GM23338 (cell line): ENCODE data around the gene GRID1. TPM values are rescaled to one million over a fixed set of nuclear protein-coding genes. Genes with fewer than 3 reads are reported as not detected.

Experiments
- ATAC-seq: fragments of 200-7000 bp; cut with Tn5 transposase; 3 replicates; pipeline ENCODE4 v1.9.1; 2020
- DNase-seq: peaks from one replicate; pipeline ENCODE4 v3.0.0-alpha.2; 2015; ENCODE audit warnings: low spot score
- H2AFZ ChIP-seq: fragments of 200-600 bp; sonication (generic); 2 replicates; pipeline ENCODE4 v1.8.0; 2016; ENCODE audit warnings: antibody characterized with exemption, mild to moderate bottlenecking, moderate library complexity
- H3F3A ChIP-seq: fragments of 200-600 bp; sonication (generic); replicated peaks from 2 replicates; pipeline ENCODE4 v1.8.0; 2017; ENCODE audit warnings: antibody characterized with exemption, mixed run types, low read depth
- H3K27ac ChIP-seq: fragments of 200-600 bp; sonication (generic); 2 replicates; pipeline ENCODE4 v1.6.1; 2016; ENCODE audit warnings: low read depth
- H3K27me3 ChIP-seq: fragments of 200-600 bp; sonication (generic); 2 replicates; pipeline ENCODE4 v1.8.0; 2016; ENCODE audit warnings: mild to moderate bottlenecking, mixed run types, moderate library complexity; ENCODE audit not compliant: insufficient read depth
- H3K36me3 ChIP-seq: fragments of 200-600 bp; sonication (generic); 2 replicates; pipeline ENCODE4 v1.8.0; 2016; ENCODE audit warnings: mild to moderate bottlenecking; ENCODE audit not compliant: insufficient read depth
- H3K4me1 ChIP-seq: fragments of 200-600 bp; sonication (generic); 2 replicates; pipeline ENCODE4 v1.8.0; 2016; ENCODE audit warnings: mild to moderate bottlenecking, moderate library complexity; ENCODE audit not compliant: insufficient read depth
- H3K4me2 ChIP-seq: fragments of 200-600 bp; sonication (generic); 2 replicates; pipeline ENCODE4 v1.7.1; 2017; ENCODE audit warnings: mixed run types
- H3K4me3 ChIP-seq: fragments of 200-600 bp; sonication (generic); 2 replicates; pipeline ENCODE4 v1.6.1; 2016; ENCODE audit warnings: mixed run types
- H3K79me2 ChIP-seq: fragments of 200-600 bp; sonication (generic); replicated peaks from 2 replicates; pipeline ENCODE4 v1.8.0; 2017; ENCODE audit warnings: mild to moderate bottlenecking; ENCODE audit not compliant: insufficient read depth
- H3K9me2 ChIP-seq: fragments of 200-600 bp; sonication (generic); 2 replicates; pipeline ENCODE4 v1.8.0; 2017; ENCODE audit not compliant: insufficient read depth
- H4K20me1 ChIP-seq: fragments of 200-600 bp; sonication (generic); replicated peaks from 2 replicates; pipeline ENCODE4 v1.8.0; 2017; ENCODE audit warnings: mild to moderate bottlenecking; ENCODE audit not compliant: insufficient read depth
- H3K27ac Mint-ChIP-seq: 2 replicates; pipeline ENCODE4 v1.8.0; 2020; ENCODE audit warnings: inconsistent platforms, mild to moderate bottlenecking, moderate library complexity, mixed read lengths
- H3K27me3 Mint-ChIP-seq: 3 replicates; pipeline ENCODE4 v1.8.0; 2022; ENCODE audit warnings: low read depth, mild to moderate bottlenecking, moderate library complexity, mixed read lengths, inconsistent platforms; ENCODE audit not compliant: insufficient read depth, poor library complexity
- H3K36me3 Mint-ChIP-seq: 3 replicates; pipeline ENCODE4 v1.8.0; 2021; ENCODE audit warnings: low read depth, mild to moderate bottlenecking, inconsistent platforms, moderate library complexity, mixed read lengths
- H3K4me1 Mint-ChIP-seq: 3 replicates; pipeline ENCODE4 v1.8.0; 2020; ENCODE audit warnings: mild to moderate bottlenecking, inconsistent platforms, mixed read lengths
- H3K4me3 Mint-ChIP-seq: 3 replicates; pipeline ENCODE4 v1.8.0; 2021; ENCODE audit warnings: moderate library complexity, mild to moderate bottlenecking, inconsistent platforms, mixed read lengths
- H3K9me3 Mint-ChIP-seq: 3 replicates; pipeline ENCODE4 v1.8.0; 2020; ENCODE audit warnings: moderate library complexity, mild to moderate bottlenecking, inconsistent platforms, mixed read lengths
- EZH2 ChIP-seq: fragments of 200-600 bp; sonication (generic); IDR thresholded peaks from one replicate; pipeline ENCODE4 v1.8.0; 2017; ENCODE audit warnings: antibody characterized with exemption, mild to moderate bottlenecking, low read depth; ENCODE audit not compliant: unreplicated experiment
- EZH2phosphoT487 ChIP-seq: fragments of 200-600 bp; sonication (generic); IDR thresholded peaks from one replicate; pipeline ENCODE4 v1.8.1; 2018; ENCODE audit warnings: antibody characterized with exemption; ENCODE audit not compliant: unreplicated experiment
- NANOG ChIP-seq: IDR thresholded peaks from 2 replicates; pipeline ENCODE4 v1.6.1; 2016; ENCODE audit warnings: antibody characterized with exemption, borderline replicate concordance
- STAT1 ChIP-seq: IDR thresholded peaks from one replicate; pipeline ENCODE4 v1.6.1; 2016; ENCODE audit warnings: antibody characterized with exemption; ENCODE audit not compliant: unreplicated experiment
- ZNF331 ChIP-seq: fragments of 250-450 bp; sonication (Bioruptor Pico); IDR thresholded peaks from 2 replicates; pipeline ENCODE4 v1.5.0; 2020; ENCODE audit warnings: low read depth, mild to moderate bottlenecking, moderate library complexity
- ZNF462 ChIP-seq: fragments of 250-450 bp; sonication (Bioruptor Pico); IDR thresholded peaks from 2 replicates; pipeline ENCODE4 v1.5.0; 2020; ENCODE audit warnings: mild to moderate bottlenecking, moderate library complexity
- polyA plus RNA-seq: library from polyadenylated mRNA; unstranded; fragments of >200 nt; fragmentation: Nextera tagmentation; extraction: Ambion mirVana; gene quantifications from 2 replicates; pipeline ENCODE4 v1.2.1, GENCODE V29; 2016
- total RNA-seq: library from RNA; depleted of rRNA; stranded (reverse); fragments of >200 nt; shearing (Covaris generic); gene quantifications from 2 replicates; pipeline ENCODE4 v1.2.3, GENCODE V29; 2014
- TF ChIP-seq, protein P1 (sequence below): IDR thresholded peaks from 2 replicates; pipeline ENCODE4 v1.6.1; 2016; ENCODE audit warnings: antibody characterized with exemption

GRID1 gene
- total and polyA plus RNA-seq, 2 experiments from 2014 or later: 0.14 to 0.15 TPM

- TF ChIP-seq EZH2phosphoT487 (no peak), NANOG (no peak), STAT1 (no peak)
- TF ChIP-seq, protein P1, sequence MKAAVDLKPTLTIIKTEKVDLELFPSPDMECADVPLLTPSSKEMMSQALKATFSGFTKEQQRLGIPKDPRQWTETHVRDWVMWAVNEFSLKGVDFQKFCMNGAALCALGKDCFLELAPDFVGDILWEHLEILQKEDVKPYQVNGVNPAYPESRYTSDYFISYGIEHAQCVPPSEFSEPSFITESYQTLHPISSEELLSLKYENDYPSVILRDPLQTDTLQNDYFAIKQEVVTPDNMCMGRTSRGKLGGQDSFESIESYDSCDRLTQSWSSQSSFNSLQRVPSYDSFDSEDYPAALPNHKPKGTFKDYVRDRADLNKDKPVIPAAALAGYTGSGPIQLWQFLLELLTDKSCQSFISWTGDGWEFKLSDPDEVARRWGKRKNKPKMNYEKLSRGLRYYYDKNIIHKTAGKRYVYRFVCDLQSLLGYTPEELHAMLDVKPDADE: no peak
- H3K9me2 ChIP-seq: no peaks in the 10 kb centered on the region
- ATAC-seq (no peak), DNase-seq (no peak)
- no peaks in the 10 kb centered on the region for H3F3A ChIP-seq
- Mint-ChIP-seq H3K27ac (no peak overlapping the region), H3K36me3 (peaks cover 6% of the 10 kb centered on the region; the same call in 2 of the 3 replicates), H3K27me3 (peaks cover 5% of the 10 kb centered on the region), H3K4me1 (no peaks in the 10 kb centered on the region), H3K9me3 (peaks cover 89% of the 10 kb centered on the region), H3K4me3 (no peak overlapping the region)
- H4K20me1 ChIP-seq: no peaks in the 10 kb centered on the region
- H3K4me3 ChIP-seq: no peak overlapping the region
- H3K36me3 ChIP-seq: no peaks in the 10 kb centered on the region; the same call in 1 of the 2 replicates
- no peaks in the 10 kb centered on the region for H3K27me3 ChIP-seq
- H2AFZ ChIP-seq: no peak overlapping the region
- H3K27ac ChIP-seq: no peak overlapping the region
- H3K4me2 ChIP-seq: no peak overlapping the region
- no peaks in the 10 kb centered on the region for H3K4me1 ChIP-seq
- no peaks in the 10 kb centered on the region for H3K79me2 ChIP-seq
These were observed 724.0 kb downstream of the GRID1 start for GRCh38 chr10:85642421-85643170.

DNA sequence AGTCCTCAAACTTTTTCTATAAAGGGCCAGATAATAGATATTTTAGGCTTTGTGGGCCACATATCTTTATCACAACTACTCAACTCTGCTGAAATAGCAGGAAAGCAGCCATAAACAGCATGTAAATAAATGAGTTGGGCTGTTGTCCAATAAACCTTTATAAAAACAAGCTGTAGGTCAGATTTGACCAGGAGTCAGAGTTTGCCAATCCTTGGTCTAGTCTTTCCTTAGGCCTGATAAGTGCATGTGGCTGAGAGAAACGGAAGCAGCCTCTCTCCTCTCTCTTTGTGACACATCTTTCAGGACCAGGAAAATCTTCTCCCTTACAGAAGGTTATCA lies 724.5 kb downstream of the GRID1 start:
- peaks cover 6% of the 10 kb centered on the region; the same call in 2 of the 3 replicates for H3K36me3 Mint-ChIP-seq
- TF ChIP-seq NANOG (no peak), EZH2 (no peak), ZNF462 (no peak), ZNF331 (no peak)
- H3K4me3 ChIP-seq: no peak overlapping the region
- H2AFZ ChIP-seq: no peak overlapping the region
- ATAC-seq (no peak), DNase-seq (no peak)
- H3K9me3 Mint-ChIP-seq: peaks cover 89% of the 10 kb centered on the region
- H3K4me1 ChIP-seq: no peaks in the 10 kb centered on the region
- H3F3A ChIP-seq: no peaks in the 10 kb centered on the region
- no peaks in the 10 kb centered on the region for H3K79me2 ChIP-seq
- H3K27me3 Mint-ChIP-seq: peaks cover 5% of the 10 kb centered on the region
- H3K4me1 Mint-ChIP-seq: no peaks in the 10 kb centered on the region
- H3K27ac ChIP-seq: no peak overlapping the region
- H4K20me1 ChIP-seq: no peaks in the 10 kb centered on the region
- H3K4me2 ChIP-seq: no peak overlapping the region
- H3K36me3 ChIP-seq: no peaks in the 10 kb centered on the region; the same call in 1 of the 2 replicates
- H3K4me3 Mint-ChIP-seq: no peak overlapping the region
- no peaks in the 10 kb centered on the region for H3K9me2 ChIP-seq
- no peaks in the 10 kb centered on the region for H3K27me3 ChIP-seq
- no peak overlapping the region for H3K27ac Mint-ChIP-seq
